NCI-H1930 (cell line): Measurements from ENCODE around the gene UHRF2.
"Not testable (repeated sequence)": the region's sequence is repeated elsewhere in the genome, so short reads cannot be mapped to it uniquely, and the experiment has no call there.

Experiments used
- DNase-seq, 2 experiments: peaks; one replicate each; lab custom pipeline; 2025; lab: John Stamatoyannopoulos, UW

The UHRF2 gene

DNA sequence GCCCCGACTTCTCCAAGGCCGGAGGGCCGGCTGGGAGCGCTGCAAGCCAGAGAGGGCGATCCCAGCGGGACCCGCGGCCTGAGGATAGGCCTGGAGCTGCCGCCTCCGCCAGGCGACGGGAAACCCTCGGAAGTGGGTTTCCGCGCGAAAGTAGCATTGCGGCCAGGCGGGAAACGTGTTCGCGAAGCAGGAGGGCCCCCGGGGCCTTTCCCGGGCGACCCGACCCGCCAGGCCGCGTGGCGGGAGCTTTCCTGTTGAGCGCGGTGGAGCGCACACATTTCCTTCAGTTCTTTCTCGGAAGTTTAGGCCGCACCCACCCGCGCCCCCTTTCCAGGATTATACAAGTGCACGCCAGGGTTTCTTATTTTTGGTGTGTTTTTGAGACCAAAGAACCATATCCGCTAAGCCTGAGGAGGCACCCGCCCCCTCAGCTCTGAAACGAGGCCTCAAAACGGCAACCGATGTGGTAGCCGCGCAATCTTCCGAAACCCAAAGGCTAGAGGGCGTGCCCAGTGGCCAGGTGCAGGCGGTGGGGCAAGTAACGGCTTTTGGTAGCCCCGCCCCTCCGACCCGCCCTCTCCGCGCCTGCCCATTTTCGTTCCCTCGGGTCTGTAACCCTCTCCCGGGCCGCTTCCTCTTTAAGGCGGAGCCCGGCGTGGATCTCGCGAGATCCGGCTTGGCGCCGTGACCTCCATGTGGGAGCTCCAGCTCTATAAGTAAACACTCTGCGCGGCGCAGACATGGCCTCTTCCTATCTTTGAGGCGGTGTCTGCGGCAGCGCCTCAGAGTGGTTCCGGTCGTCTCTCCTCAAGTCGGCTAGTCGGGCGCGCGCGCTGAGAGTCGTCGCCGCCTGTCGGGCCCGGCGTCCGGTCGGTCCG, at the start of gene UHRF2:
TSS of gene UHRF2 (plus strand) at position 713 of the 878 bp plus-strand sequence. CDS start 292 bp downstream, outside the sequence.
- peak; percentile 98 to 99 for DNase-seq

DNA sequence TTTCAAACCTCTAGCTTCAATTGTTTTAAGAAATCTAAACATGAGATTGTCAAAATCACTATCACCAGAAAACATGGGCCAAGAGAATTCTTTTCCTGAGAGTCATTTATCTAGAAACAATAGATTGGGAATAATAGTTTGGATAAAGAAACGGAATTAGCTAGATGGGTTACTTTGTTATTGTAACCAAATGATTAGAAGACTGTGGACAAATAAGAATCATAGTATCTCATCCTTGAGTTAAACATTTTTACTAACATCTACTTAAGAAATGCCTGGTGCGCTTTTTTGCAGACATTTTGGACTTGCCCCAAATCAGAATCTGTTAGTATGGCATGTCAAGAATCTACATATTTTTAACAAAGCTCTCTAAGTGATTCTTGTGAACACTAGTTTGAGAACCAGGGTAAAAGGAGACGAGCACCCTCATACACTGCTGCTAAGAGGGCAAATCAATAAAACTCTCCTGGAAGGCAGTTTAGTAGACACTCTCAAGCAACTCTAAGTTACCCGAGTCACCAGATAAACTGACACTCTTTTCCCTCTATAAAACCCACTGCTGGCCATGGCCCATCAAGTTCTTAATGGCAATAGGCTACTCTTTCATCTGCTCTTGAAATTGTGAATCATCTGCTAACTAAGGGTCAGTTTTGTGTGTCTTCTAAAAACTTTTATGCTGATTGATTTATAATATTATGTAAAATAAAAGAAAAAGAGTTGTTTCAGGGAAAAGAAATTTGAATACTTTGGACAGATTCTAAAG, 45.7 kb upstream of the UHRF2 start:
- DNase-seq, result no peak

- no peak for DNase-seq
Measured at GRCh38 chr9:6368831-6369230, 44.2 kb upstream of the UHRF2 start.

DNA sequence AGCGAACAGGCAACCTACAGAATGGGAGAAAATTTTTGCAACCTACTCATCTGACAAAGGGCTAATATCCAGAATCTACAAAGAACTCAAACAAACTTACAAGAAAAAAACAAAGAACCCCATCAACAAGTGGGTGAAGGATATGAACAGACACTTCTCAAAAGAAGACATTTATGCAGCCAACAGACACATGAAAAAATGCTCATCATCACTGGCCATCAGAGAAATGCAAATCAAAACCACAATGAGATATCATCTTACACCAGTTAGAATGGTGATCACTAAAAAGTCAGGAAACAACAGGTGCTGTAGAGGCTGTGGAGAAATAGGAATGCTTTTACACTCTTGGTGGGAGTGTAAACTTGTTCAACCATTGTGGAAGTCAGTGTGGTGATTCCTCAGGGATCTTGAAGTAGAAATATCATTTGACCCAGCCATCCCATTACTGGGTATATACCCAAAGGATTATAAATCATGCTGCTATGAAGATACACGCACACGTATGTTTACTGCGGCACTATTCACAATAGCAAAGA, 31.5 kb upstream of the UHRF2 start:
- not testable (repeated sequence) for DNase-seq

GRCh38 chr9:6382681-6383080, 30.3 kb upstream of the UHRF2 start:
- no peak for DNase-seq

GRCh38 chr9:6383551-6384225, 29.3 kb upstream of the UHRF2 start:
- no peak for DNase-seq

DNA sequence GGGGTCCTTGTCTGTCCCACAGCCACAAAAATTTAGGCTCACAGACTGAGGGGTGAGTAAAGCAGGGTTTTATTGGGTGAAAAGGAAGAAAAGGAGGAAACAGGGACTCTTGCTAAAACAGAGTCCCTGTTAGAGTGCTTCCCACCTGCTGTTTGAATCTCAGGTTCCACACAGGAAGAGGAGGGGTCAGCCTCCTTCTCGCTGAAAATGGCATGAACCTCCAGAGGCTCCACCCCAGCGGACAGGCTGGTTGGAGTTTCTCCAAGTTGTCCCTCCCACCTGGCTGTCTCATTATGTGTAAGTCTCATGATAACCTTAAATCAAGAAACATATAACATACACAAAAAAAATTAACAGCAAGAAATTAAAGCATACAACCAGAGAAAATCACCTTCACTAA, 28.3 kb upstream of the UHRF2 start:
- DNase-seq, result no peak

- no peak for DNase-seq
Measured at GRCh38 chr9:6399071-6399470, 13.9 kb upstream of the UHRF2 start.

- DNase-seq, result no peak
Measured at GRCh38 chr9:6405371-6405770, 7.6 kb upstream of the UHRF2 start.

- DNase-seq, result no peak
Measured at GRCh38 chr9:6407778-6408177, 5.2 kb upstream of the UHRF2 start.

DNA sequence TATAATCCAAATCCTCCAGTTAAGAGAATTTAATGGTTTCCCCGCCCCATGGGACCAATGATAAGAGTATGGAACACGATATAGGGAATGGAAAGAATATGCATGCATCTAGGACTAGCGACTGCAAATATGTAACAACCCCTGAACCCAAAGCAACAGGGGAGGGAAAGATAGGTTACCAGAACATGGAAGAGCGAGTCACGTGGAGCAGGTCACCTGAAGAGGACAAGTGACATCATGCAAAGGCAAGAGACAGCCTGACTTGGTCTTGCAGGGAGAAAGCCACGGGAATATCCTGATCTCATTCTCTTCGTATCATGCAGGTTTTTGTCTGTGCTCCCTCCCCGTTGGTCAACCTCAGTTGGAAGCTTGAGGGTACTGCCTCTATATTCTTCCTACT, 4.7 kb upstream of the UHRF2 start:
- DNase-seq, result no peak

DNA sequence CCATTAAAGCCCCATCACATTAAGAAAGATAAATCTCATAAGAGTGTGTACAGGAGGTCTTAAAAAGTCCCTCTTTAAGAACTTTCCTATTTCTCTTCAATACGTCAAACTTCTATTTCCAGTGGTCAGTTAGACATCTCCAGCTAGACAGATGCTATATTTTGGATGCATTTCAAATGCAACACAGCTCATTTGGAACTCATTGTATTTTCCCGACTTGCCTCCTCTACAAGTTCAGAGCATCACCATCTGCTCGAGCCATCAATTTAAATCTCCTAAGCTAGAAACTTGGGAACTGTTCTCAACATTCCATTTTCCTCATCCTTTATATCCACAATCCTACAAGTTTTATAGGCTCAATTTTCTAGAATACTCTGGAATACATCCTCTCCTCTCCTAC, 3.2 kb upstream of the UHRF2 start:
- no peak for DNase-seq

GRCh38 chr9:6410633-6411032, 2.4 kb upstream of the UHRF2 start:
- DNase-seq, result no peak

DNA sequence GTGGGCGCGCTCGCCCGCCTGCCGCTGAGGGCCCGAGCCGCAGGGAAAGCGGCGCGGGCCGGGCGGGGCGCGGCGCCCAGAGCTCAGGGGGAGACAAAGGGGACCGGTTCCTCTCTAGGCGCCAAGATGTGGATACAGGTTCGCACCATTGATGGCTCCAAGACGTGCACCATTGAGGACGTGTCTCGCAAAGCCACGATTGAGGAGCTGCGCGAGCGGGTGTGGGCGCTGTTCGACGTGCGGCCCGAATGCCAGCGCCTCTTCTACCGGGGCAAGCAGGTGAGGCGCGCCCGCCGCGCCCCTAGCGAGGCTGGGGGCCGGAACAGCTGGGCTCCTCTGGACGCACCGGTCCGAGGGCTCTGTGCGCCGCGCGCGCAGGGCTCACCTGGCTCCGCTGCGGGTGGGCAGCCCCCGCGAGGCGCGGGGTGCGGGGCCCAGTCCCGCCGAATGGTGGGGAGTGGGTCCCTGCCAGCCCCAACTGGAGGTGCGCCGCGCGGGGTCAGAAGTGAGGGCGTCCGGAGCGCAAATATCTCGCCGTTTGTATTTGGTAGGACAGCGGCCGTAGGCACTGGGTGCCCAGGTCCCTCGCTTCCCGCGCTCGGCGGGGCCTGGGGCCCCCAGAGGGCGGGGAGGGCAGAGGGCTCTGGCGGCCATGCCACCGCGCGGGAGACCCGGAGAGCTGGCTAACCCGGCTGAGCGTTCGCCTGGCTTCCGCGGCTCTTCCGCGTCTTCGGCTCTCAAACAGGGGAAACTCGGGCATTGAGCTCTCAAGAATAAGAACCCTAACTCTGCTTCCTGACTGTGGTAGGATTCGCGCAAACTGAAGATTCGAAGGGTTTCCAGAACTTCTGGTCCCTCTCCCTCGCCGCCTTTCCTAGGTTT, 607 bp downstream of the UHRF2 start:
- DNase-seq, result peak; percentile 46 to 66

GRCh38 chr9:6414247-6414641, 1.2 kb downstream of the UHRF2 start:
- DNase-seq, result no peak

GRCh38 chr9:6415266-6415665, 2.3 kb downstream of the UHRF2 start:
- DNase-seq, result no peak

DNA sequence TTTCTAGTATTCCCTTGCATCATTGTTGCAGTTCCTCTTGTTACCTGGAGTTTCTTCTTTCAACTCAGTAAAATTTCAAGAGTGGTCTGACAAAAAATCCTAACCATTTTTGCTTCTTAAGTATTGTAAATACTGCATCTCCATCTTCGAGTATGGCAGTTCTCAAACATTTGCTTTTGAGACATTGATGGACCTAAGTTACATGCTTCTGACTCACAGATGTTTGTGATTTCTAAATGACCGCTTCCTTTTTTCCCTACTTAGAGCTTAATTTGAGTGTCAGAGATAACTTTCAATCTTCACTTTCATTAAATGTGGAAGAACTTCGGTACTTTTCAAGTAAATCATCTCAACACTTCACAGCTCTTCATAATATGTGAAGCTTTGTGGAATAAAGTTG, 4.2 kb downstream of the UHRF2 start:
- no peak for DNase-seq

DNA sequence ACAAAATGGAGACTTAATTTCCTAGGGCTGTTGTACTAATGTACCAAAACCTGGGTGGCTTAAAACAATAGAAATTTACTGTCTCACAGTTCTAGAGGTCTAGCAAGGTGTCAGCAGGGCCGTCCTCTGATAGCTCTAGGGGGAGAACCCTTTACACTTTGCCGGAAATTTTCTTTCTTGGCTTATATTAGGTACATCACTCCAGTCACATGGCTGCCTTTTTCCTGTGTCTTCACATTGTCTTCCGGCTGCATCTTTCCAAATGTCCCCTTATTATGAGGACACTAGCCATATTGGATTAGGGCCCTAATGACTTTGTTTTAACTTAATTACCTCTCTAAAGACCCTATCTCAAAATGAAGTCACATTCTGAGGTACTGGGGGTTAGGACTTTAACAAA, 5.8 kb downstream of the UHRF2 start:
- no peak for DNase-seq

DNA sequence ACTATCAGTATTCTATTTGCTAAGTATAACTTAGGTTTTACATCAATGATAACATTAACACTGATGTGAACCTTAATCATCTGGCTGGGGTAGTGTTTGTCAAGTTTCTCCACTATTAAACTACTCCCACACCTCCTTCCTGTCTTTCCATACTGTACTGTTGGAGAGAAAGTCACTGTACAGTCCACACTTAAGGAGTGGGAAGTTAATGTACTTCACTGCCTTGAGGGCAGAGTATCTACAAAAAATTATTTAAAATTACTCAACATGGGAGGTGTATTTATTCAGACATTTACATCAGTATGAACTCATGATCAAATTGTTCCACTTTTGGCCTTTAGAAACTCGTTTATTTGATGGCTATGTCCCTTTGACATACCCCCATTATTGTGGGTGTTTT, 11.9 kb downstream of the UHRF2 start:
- no peak for DNase-seq

- no peak for DNase-seq
Measured at GRCh38 chr9:6426117-6426516, 13.1 kb downstream of the UHRF2 start.
